GM12873 (cell line): ENCODE results near the gene ANKRD6.

Experiments
- TF ChIP-seq, protein P1 (sequence below): IDR thresholded peaks from 2 replicates; pipeline ENCODE4 v1.5.1; 2012; ENCODE audit warnings: low read depth, mild to moderate bottlenecking, moderate library complexity, low read length, control low read depth; ENCODE audit not compliant: insufficient read depth; ENCODE audit errors: missing control alignments

Gene ANKRD6

DNA sequence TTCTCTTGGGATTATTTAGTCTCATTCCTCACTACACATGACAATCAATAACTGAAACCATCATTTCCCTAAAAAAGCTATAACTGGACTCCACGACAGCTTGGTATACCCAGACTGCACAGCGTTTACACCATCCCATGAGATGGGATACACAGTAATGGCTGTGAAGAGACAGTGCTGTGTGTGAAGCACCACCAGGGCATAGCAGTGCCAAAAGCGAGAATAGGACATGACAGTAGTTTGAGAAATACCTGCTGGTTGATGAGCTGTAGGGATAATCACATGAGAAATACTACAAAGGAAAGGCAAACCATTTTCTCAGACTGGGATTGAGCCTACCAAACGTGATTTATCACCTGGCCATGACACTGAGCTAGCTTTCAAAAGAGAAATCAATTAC lies 228.0 kb downstream of the ANKRD6 start:
- TF ChIP-seq, protein P1, sequence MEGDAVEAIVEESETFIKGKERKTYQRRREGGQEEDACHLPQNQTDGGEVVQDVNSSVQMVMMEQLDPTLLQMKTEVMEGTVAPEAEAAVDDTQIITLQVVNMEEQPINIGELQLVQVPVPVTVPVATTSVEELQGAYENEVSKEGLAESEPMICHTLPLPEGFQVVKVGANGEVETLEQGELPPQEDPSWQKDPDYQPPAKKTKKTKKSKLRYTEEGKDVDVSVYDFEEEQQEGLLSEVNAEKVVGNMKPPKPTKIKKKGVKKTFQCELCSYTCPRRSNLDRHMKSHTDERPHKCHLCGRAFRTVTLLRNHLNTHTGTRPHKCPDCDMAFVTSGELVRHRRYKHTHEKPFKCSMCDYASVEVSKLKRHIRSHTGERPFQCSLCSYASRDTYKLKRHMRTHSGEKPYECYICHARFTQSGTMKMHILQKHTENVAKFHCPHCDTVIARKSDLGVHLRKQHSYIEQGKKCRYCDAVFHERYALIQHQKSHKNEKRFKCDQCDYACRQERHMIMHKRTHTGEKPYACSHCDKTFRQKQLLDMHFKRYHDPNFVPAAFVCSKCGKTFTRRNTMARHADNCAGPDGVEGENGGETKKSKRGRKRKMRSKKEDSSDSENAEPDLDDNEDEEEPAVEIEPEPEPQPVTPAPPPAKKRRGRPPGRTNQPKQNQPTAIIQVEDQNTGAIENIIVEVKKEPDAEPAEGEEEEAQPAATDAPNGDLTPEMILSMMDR: no peak

DNA sequence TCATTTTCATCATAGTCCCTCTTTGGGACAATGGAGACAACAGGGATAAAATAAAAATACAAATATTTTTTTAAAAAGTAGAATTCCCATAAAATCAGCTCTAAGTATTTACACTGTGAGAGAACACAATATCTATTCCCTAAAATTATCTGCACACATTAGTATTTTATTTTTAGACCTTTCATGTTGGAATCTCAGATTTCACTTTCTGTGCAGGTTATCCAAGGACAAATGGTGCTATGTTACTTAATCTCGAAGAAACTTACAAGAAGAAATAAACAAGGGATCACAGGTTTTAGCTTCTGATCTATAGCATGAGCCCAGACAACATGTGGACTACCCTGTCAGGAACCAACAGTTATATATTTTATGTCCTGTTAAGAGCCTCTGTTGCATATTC lies 228.6 kb downstream of the ANKRD6 start:
- TF ChIP-seq, protein P1: no peak

DNA sequence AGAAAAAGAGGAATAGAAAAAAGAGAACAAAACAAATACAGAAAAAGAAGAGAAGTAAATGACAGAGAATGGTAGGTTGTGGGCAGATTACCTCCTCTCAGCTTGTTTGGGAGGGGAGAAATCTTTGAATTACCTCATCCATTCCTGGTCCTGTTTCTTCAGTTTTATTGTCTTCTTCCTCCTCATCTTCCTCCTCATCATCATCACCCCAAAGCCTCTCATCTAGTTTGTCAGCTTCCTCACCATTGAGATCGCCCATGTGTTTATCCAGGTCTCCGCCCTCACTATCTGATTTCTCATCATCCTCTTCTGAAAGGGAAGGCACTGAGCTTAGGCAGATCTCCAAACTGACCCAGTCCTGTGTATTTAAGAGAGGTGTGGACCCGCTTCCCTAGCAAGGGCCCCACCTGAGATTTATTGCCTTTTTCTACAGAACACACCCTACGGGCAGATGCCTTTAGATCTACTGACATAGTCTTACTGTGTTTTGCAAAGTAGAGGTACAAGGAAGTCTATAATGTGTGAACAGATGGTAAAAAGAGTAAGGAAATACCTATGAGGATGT lies 229.8 kb downstream of the ANKRD6 start:
- TF ChIP-seq, protein P1: no peak

DNA sequence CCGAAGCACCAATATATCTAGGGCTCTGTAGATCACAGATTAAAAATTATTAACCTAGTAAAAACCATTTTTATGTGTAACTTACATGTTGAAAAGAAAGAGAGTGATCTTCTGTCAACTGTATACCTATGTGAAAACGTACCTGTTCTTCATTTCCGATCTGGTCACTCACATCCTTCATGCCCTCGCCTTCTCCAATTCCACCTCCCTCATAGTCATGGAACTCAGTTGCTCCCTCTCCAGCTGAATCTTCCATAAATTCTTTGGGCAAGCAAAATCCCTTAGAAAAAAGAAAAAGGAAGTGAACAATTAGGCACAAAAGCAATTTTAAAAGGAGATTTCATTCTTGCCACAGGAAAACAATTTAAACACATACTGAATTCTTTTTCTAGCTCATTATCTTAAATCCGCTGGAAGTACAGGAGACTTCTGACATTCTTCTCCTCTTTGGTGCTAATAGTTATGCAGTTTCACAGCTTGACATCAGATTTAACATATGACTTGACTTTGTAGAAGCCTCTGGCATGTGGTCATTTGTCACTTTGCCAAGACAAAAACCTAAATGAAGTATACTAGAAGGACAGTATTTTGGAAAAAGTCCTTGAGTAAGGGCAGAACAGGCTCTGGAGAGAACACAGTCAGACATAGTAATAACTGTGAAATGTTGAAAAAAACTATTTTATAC lies 235.1 kb downstream of the ANKRD6 start:
- TF ChIP-seq, protein P1: no peak

DNA sequence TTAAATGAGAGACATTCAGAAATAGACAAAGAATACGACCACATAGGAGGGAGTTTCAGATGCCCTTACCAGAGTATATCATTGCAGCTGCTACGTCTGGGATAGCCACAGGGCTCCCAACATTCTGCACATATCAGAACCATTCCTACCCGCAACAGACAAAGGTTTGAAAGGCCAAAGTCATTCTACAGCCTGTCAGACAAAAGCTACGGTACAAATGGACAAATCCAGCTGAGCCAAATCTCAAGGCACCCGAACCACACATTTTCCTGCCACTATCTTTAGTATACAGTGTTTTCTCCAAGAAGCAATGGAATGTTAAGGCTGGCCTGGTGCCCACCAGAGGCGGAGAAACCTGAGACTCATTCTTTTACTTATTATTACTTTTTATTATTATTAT lies 236.1 kb downstream of the ANKRD6 start:
- TF ChIP-seq, protein P1: no peak

DNA sequence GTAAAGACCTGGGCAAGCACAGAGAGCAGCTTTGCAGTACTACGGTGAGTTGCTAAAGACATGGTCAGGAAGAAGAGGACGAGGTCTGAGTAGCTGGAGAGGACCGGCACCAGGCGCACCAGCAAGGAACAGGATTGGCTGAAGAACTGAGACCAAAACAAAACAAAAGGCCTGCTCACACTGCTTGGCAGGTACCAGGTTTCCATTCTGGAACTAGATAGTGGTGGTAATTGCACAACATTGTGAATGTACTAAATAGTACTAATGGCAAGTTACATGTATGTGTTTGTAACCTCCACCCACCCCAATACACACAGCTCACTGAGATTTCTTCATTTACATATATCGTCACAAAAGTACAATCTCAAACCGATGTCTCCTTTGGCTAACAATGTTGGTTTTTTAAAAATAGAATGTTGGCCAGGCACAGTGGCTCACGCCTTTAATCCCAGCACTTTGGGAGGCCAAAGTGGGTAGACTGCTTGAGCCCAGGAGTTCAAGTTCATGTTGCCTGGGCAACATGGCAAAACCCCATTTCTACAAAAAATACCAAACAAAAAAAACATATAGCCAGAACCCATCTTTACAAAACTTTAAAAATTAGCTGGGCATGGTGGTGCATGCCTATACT lies 238.1 kb downstream of the ANKRD6 start:
- TF ChIP-seq, protein P1: no peak

DNA sequence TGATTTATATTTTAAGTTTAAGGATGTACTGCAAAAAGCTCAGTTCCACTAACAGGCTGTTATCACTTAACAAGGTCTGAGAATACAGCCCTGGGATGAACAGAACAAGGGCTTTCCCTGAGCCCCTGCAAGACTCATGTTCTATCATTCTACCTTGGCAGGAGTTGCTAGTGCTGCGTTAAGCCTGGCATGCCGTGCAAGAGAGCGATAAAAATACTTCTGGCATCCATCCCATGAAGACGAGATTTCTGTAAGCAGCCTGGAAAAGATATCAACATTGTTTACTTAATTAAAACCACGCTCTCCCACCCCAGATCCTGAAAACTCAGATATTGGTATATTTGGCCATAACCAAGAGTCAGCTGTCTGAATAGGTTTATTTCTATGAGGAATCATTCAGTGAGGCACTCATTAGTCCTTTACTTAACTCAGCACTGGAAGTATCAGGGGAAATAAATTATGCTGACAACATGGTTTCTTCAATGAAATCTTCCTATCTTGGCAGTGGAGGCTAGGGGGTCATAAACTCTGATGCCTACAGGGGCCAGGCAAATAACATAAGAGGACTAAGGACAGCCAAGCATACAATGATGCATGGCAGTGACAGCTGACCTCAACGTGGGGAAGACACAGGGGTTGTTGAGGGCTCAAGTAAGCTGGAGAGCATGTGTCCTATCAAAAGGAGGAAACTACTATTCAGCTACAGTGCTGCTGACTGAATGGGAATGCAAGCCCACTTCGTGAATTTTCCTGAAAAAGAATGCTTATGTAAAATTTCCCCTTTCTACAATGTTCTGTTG lies 243.2 kb downstream of the ANKRD6 start:
- TF ChIP-seq, protein P1: no peak
